Esophagus muscularis mucosa (tissue), 4 donors: Measurements from ENCODE around the gene RAI1. TPM values are rescaled to one million over a fixed set of nuclear protein-coding genes. Genes with fewer than 3 reads are reported as not detected.

ENCODE experiments used
- DNase-seq: peaks from one replicate; pipeline ENCODE4 v3.0.0-alpha.2; 2017; ENCODE audit errors: extremely low spot score
- H3K27ac ChIP-seq, 4 donors: fragments of 200-600 bp; sonication (generic); replicated peaks in 1 of 4; 1 replicate in 3 of 4; 2 replicates in 1 of 4; pipeline ENCODE4 v1.5.1; 2016 to 2019; ENCODE audit warnings: mild to moderate bottlenecking in 1 of 4
- H3K27me3 ChIP-seq, 4 donors: fragments of 200-600 bp; sonication (generic); one replicate each; pipeline versions ENCODE4 v1.5.1 to v1.6.0; 2016 to 2019
- H3K36me3 ChIP-seq, 4 donors: fragments of 200-600 bp; sonication (generic); one replicate each; pipeline ENCODE4 v1.5.1; 2016 to 2019
- H3K4me1 ChIP-seq, 4 donors: fragments of 200-600 bp; sonication (generic); one replicate each; pipeline ENCODE4 v1.5.1; 2016 to 2019
- H3K4me3 ChIP-seq, 4 donors: fragments of 200-600 bp; sonication (generic); 1 replicate in 2 of 4; 2 replicates in 2 of 4; pipeline ENCODE4 v1.5.1; 2016 to 2019; ENCODE audit warnings: mild to moderate bottlenecking in 4 of 4, moderate library complexity in 1 of 4
- H3K9me3 ChIP-seq, 4 donors: fragments of 200-600 bp; sonication (generic); 1 replicate in 3 of 4; 2 replicates in 1 of 4; pipeline ENCODE4 v1.5.1; 2016 to 2019
- EP300 ChIP-seq: sonication (generic); formaldehyde crosslinking; IDR thresholded peaks from one replicate; pipeline ENCODE4 v1.6.1; 2017; ENCODE audit warnings: antibody characterized with exemption
- POLR2A ChIP-seq: fragments of 450-650 bp; IDR thresholded peaks from one replicate; pipeline ENCODE4 v1.6.1; 2017; ENCODE audit warnings: antibody characterized with exemption, moderate library complexity, mild to moderate bottlenecking, low read depth
- POLR2AphosphoS5 ChIP-seq, 2 donors: sonication (generic); formaldehyde crosslinking; IDR thresholded peaks; one replicate each; pipeline ENCODE4 v1.6.1; 2017; ENCODE audit warnings: antibody characterized with exemption in 2 of 2
- WGBS: methylation state at CpG from one replicate; pipeline ENCODE4 v1.1.5; 2018; 5-methylcytosine and 5-hydroxymethylcytosine counted together
- intact Hi-C: fragments of 100-400 bp; cut with DNase I; formaldehyde crosslinking; loops from one replicate; pipeline ENCODE4 v1.15.1; 2023
- total RNA-seq, 4 donors: library from RNA; depleted of rRNA; stranded (reverse); fragments of >200 nt; gene quantifications; one replicate each; pipeline versions ENCODE4 v1.1.0 to v1.2.1, GENCODE V29; 2016
- TF ChIP-seq, protein P1 (sequence below), 3 experiments: fragments of 200-600 bp in 2 of 3; fragments of 450-650 bp in 1 of 3; sonication (generic) in 2 of 3; IDR thresholded peaks; one replicate each; pipeline ENCODE4 v1.5.1; 2017 to 2019; ENCODE audit warnings: antibody characterized with exemption in 3 of 3, mild to moderate bottlenecking in 2 of 3, moderate library complexity in 1 of 3

Gene RAI1
- total RNA-seq, 4 donors from 2014 or later, result 18.7 to 41.3 (median 28.3) TPM

DNA sequence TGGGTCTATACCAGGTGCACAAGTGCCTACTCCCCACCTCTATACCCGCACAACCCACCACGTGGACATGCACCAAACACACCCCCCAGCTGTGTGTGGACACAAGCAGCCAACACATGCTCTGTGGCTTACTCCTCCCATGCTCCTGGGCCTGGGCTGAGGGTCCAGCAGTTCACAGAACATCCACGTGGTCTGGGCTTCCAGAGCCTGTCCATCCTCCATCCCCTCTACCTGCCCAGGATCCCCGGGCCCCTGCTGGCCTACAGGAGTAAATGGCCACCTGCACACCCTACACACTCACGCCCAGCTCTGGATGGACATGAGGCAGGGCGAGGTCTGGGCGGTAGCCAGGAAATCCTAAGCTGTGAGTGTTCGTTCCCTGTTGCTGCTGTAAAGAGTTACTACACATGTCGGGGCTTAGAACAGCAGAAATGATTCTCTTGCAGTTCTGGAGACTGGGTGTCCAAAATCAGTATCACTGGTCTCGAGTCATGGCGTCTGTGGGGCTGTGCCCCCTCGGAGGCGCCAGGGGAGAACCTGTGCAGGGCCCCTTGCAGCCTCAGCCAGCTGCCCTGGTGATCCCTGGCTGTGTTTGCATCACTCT, 15.0 kb upstream of the RAI1 start:
- Histone ChIP-seq H3K27me3 (peaks cover 0 to 10% (median 0%) of the 10 kb centered on the region in 4 donors), H3K36me3 (no peaks in the 10 kb centered on the region), H3K27ac (no peak overlapping the region), H3K4me3 (no peak overlapping the region), H3K9me3 (no peaks in the 10 kb centered on the region), H3K4me1 (peaks cover 0 to 8% (median 0%) of the 10 kb centered on the region in 4 donors)
- TF ChIP-seq POLR2A (no peak), POLR2AphosphoS5 (IDR thresholded peaks at IDR 0.05) (no peak), EP300 (no peak)
- TF ChIP-seq, protein P1, sequence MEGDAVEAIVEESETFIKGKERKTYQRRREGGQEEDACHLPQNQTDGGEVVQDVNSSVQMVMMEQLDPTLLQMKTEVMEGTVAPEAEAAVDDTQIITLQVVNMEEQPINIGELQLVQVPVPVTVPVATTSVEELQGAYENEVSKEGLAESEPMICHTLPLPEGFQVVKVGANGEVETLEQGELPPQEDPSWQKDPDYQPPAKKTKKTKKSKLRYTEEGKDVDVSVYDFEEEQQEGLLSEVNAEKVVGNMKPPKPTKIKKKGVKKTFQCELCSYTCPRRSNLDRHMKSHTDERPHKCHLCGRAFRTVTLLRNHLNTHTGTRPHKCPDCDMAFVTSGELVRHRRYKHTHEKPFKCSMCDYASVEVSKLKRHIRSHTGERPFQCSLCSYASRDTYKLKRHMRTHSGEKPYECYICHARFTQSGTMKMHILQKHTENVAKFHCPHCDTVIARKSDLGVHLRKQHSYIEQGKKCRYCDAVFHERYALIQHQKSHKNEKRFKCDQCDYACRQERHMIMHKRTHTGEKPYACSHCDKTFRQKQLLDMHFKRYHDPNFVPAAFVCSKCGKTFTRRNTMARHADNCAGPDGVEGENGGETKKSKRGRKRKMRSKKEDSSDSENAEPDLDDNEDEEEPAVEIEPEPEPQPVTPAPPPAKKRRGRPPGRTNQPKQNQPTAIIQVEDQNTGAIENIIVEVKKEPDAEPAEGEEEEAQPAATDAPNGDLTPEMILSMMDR (IDR thresholded peaks at IDR 0.05), result no peak
- intact Hi-C loops, result no loop called here
- DNase-seq, result no peak
- WGBS, result 73% methylated on average over 12 of the region's 13 CpGs

DNA sequence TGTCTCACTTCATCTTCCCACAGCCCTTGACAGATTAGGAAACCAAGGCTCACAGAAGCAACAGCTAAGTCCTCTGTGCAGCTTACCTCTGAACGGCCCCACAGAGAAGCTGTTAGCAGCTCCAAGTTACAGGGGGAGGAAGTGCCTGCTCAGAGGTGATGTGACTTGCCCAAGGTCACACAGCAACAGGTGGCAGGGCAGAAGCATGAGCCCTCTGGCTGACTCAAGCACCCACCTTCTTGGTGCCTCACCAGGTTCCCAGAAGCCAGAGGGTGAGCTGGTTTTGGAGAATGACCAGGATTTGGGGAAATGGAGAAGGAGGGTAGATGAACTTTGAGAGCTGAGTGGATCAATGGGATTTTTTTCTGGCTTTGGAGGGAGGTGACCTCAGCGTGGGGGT, 14.0 kb upstream of the RAI1 start:
- peaks cover 0 to 8% (median 2%) of the 10 kb centered on the region in 4 donors for H3K4me1 ChIP-seq
- 89% methylated on average over 1 of the region's 2 CpGs for WGBS
- intact Hi-C loops, result no loop called here
- H3K27ac ChIP-seq, result no peak overlapping the region
- no peak for DNase-seq
- TF ChIP-seq POLR2AphosphoS5 (IDR thresholded peaks at IDR 0.05), result no peak
- TF ChIP-seq, protein P1 (IDR thresholded peaks at IDR 0.05), result no peak
- no peak for TF ChIP-seq POLR2A
- no peak for TF ChIP-seq EP300
- no peak overlapping the region for H3K4me3 ChIP-seq
- H3K9me3 ChIP-seq, result no peaks in the 10 kb centered on the region
- peaks cover 0 to 10% (median 0%) of the 10 kb centered on the region in 4 donors for H3K27me3 ChIP-seq
- H3K36me3 ChIP-seq, result no peaks in the 10 kb centered on the region

DNA sequence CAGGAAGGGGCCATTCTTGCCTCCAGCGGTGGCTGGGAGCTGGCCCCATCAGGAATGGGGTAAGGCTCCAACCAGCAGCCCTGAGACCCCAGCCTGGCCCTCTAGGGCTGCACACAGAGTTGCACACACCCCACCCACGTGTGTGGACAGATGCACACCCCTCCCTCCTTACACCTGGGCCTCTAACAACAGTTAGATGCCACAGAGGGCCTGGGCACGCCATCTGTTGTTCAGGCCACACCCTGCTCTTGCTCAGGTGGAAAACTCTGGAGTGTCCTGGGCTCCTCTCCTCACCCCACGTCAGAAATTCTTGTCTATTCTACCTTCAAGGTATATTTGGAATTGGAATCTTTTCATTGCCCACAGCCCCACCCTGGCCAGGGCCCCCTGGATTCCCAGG, 13.3 kb upstream of the RAI1 start:
- TF ChIP-seq POLR2AphosphoS5 (IDR thresholded peaks at IDR 0.05), result no peak
- TF ChIP-seq EP300, result no peak
- TF ChIP-seq, protein P1 (IDR thresholded peaks at IDR 0.05), result no peak
- TF ChIP-seq POLR2A, result no peak
- Histone ChIP-seq H3K27ac (no peak overlapping the region), H3K27me3 (peaks cover 0 to 9% (median 0%) of the 10 kb centered on the region in 4 donors), H3K4me3 (no peak overlapping the region), H3K36me3 (no peaks in the 10 kb centered on the region), H3K9me3 (no peaks in the 10 kb centered on the region), H3K4me1 (peaks cover 0 to 8% (median 3%) of the 10 kb centered on the region in 4 donors)
- intact Hi-C loops, result no loop called here
- WGBS, result 79% methylated on average over 4 of the region's 4 CpGs
- DNase-seq, result no peak

DNA sequence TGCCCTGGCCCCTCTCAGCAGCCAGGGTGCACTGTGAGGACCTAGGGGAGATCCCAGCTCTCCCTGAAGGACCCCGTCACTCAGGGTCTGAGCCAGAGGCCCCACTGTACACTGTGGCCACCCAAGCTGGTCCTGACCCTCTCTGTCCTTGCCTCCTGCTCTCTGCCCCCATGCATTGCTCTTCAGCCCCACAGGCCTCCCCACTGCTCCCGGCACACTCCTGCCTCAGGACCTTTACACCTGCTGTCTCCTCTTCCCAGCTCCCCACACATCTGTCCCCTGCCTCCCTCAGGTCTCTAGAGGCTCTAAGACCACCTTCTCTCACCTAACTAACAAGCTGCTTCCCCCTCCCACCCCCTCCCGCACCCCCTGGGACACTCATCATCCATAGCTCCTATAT, 12.9 kb upstream of the RAI1 start:
- 98% methylated on average over 3 of the region's 3 CpGs for WGBS
- TF ChIP-seq, protein P1 (IDR thresholded peaks at IDR 0.05), result no peak
- TF ChIP-seq POLR2AphosphoS5 (IDR thresholded peaks at IDR 0.05) (no peak), EP300 (no peak), POLR2A (no peak)

More for the DNA sequence above, 12.9 kb upstream of the RAI1 start:
- Histone ChIP-seq H3K4me1 (peaks cover 0 to 8% (median 1%) of the 10 kb centered on the region in 4 donors), H3K27me3 (peaks cover 0 to 5% (median 0%) of the 10 kb centered on the region in 4 donors), H3K4me3 (no peak overlapping the region), H3K9me3 (no peaks in the 10 kb centered on the region), H3K36me3 (no peaks in the 10 kb centered on the region), H3K27ac (no peak overlapping the region)
- no peak for DNase-seq
- intact Hi-C loops, result no loop called here
